GM04503 (cell line): ENCODE results near the gene FN1.

Experiments
- DNase-seq: peaks from one replicate; pipeline ENCODE4 v3.0.0-alpha.2; 2012; ENCODE audit warnings: low read depth

Gene FN1

GRCh38 chr2:215435870-215436704, at the start of gene FN1:
Gene FN1 (minus strand): TSS chr2:215436068. CDS start chr2:215435802, 266 bp downstream.
- DNase-seq: peak; percentile 94

GRCh38 chr2:215485032-215485431, 49.2 kb upstream of the FN1 start:
- DNase-seq: no peak

- no peak for DNase-seq
Measured at GRCh38 chr2:215484570-215484969, 48.7 kb upstream of the FN1 start.

GRCh38 chr2:215483431-215483830, 47.6 kb upstream of the FN1 start:
- no peak for DNase-seq

- no peak for DNase-seq
Measured at GRCh38 chr2:215479536-215480240, 43.8 kb upstream of the FN1 start.

GRCh38 chr2:215479121-215479520, 43.3 kb upstream of the FN1 start:
- DNase-seq: no peak

GRCh38 chr2:215476424-215476823, 40.6 kb upstream of the FN1 start:
- DNase-seq: no peak

- DNase-seq: no peak
Measured at GRCh38 chr2:215466097-215466909, 30.4 kb upstream of the FN1 start.

GRCh38 chr2:215465256-215465655, 29.4 kb upstream of the FN1 start:
- no peak for DNase-seq

GRCh38 chr2:215461836-215462532, 26.1 kb upstream of the FN1 start:
- no peak for DNase-seq

GRCh38 chr2:215460682-215461382, 25.0 kb upstream of the FN1 start:
- DNase-seq: peak; percentile 82

- no peak for DNase-seq
Measured at GRCh38 chr2:215455958-215456357, 20.1 kb upstream of the FN1 start.

- no peak for DNase-seq
Measured at GRCh38 chr2:215454519-215455246, 18.8 kb upstream of the FN1 start.

- DNase-seq: no peak
Measured at GRCh38 chr2:215452725-215453124, 16.9 kb upstream of the FN1 start.

GRCh38 chr2:215451012-215451756, 15.3 kb upstream of the FN1 start:
- no peak for DNase-seq

- DNase-seq: no peak
Measured at GRCh38 chr2:215450188-215451011, 14.5 kb upstream of the FN1 start.

- no peak for DNase-seq
Measured at GRCh38 chr2:215447673-215448081, 11.8 kb upstream of the FN1 start.

GRCh38 chr2:215447056-215447455, 11.2 kb upstream of the FN1 start:
- no peak for DNase-seq

- no peak for DNase-seq
Measured at GRCh38 chr2:215442401-215442787, 6.5 kb upstream of the FN1 start.
